Measurements from ENCODE around the gene FMNL2.

The FMNL2 gene

GRCh38 chr2:152375174-152375573, 40.2 kb downstream of the FMNL2 start:
- Histone ChIP-seq H3K79me1 (ENCODE audit: low read depth, low read length) (peaks cover 2% of the 10 kb centered on the region), H3K4me1 (ENCODE audit: control insufficient read depth in 2 of 2, insufficient read depth in 1 of 2, low read depth in 1 of 2, low read length in 2 of 2) (peaks cover 2 to 3% of the 10 kb centered on the region in 2 donors), H3K18ac (ENCODE audit: low read length) (no peak overlapping the region), H2BK120ac (ENCODE audit: low read depth, low read length) (no peak overlapping the region), H3K23ac (ENCODE audit: low read depth, low read length, poor library complexity) (no peak overlapping the region), H3K36me3 (replicated peaks in 1 of 2; ENCODE audit: control insufficient read depth in 2 of 2, insufficient read depth in 2 of 2, low read length in 2 of 2) (peaks cover 0 to 17% of the 10 kb centered on the region in 2 donors), H3K9me3 (replicated peaks in 1 of 2; ENCODE audit: control insufficient read depth in 2 of 2, insufficient read depth in 1 of 2, low read depth in 1 of 2, low read length in 2 of 2) (peaks cover 0 to 5% of the 10 kb centered on the region in 2 donors), H2BK12ac (ENCODE audit: low read length) (no peak overlapping the region), H3K27me3 (ENCODE audit: control insufficient read depth in 3 of 3, insufficient read depth in 3 of 3, low read depth in 1 of 3, low read length in 3 of 3) (no peaks in the 10 kb centered on the region), H2BK5ac (ENCODE audit: low read length) (no peak overlapping the region), H3K4ac (ENCODE audit: low read length) (no peak overlapping the region), H3K27ac (replicated peaks; ENCODE audit: low read length) (no peak overlapping the region), H2AFZ (ENCODE audit: low read length) (no peak overlapping the region), H4K8ac (ENCODE audit: low read depth, low read length) (no peak overlapping the region), H3K14ac (ENCODE audit: low read length) (no peak overlapping the region), H3K9ac (ENCODE audit: low read depth, low read length, poor library complexity) (no peak overlapping the region), H4K91ac (ENCODE audit: low read depth, low read length, poor library complexity) (no peak overlapping the region), H3K4me2 (ENCODE audit: insufficient read depth, low read length, poor library complexity, severe bottlenecking) (no peak overlapping the region), H3K4me3 (ENCODE audit: low read length in 2 of 2) (no peak overlapping the region), H2BK15ac (ENCODE audit: low read length) (no peak overlapping the region), H2AK5ac (ENCODE audit: low read depth, low read length) (no peak overlapping the region)
- DNase-seq (ENCODE audit: low spot score): no peak
- no CpG with 5 or more reads among the region's 1 CpG for WGBS, 2 donors (ENCODE audit: extremely low coverage in 2 of 2, insufficient read length in 2 of 2, insufficient replicate concordance in 1 of 2)

GRCh38 chr2:152376385-152376784, 41.4 kb downstream of the FMNL2 start:
- Histone ChIP-seq H2AK5ac (ENCODE audit: low read depth, low read length) (no peak overlapping the region), H2BK5ac (ENCODE audit: low read length) (no peak overlapping the region), H2AFZ (ENCODE audit: low read length) (no peak overlapping the region), H3K23ac (ENCODE audit: low read depth, low read length, poor library complexity) (no peak overlapping the region), H3K27me3 (ENCODE audit: control insufficient read depth in 3 of 3, insufficient read depth in 3 of 3, low read depth in 1 of 3, low read length in 3 of 3) (no peaks in the 10 kb centered on the region), H3K4me2 (ENCODE audit: insufficient read depth, low read length, poor library complexity, severe bottlenecking) (no peak overlapping the region), H4K8ac (ENCODE audit: low read depth, low read length) (no peak overlapping the region), H3K4ac (ENCODE audit: low read length) (no peak overlapping the region), H2BK15ac (ENCODE audit: low read length) (no peak overlapping the region), H3K27ac (replicated peaks; ENCODE audit: low read length) (no peak overlapping the region), H2BK12ac (ENCODE audit: low read length) (no peak overlapping the region), H3K14ac (ENCODE audit: low read length) (no peak overlapping the region), H4K91ac (ENCODE audit: low read depth, low read length, poor library complexity) (no peak overlapping the region), H3K4me1 (ENCODE audit: control insufficient read depth in 2 of 2, insufficient read depth in 1 of 2, low read depth in 1 of 2, low read length in 2 of 2) (peaks cover 2 to 8% of the 10 kb centered on the region in 2 donors), H2BK120ac (ENCODE audit: low read depth, low read length) (no peak overlapping the region), H3K36me3 (replicated peaks in 1 of 2; ENCODE audit: control insufficient read depth in 2 of 2, insufficient read depth in 2 of 2, low read length in 2 of 2) (peaks cover 0 to 13% of the 10 kb centered on the region in 2 donors), H3K18ac (ENCODE audit: low read length) (no peak overlapping the region), H3K9me3 (replicated peaks in 1 of 2; ENCODE audit: control insufficient read depth in 2 of 2, insufficient read depth in 1 of 2, low read depth in 1 of 2, low read length in 2 of 2) (peaks cover 0 to 2% of the 10 kb centered on the region in 2 donors), H3K9ac (ENCODE audit: low read depth, low read length, poor library complexity) (no peak overlapping the region), H3K4me3 (ENCODE audit: low read length in 2 of 2) (no peak overlapping the region), H3K79me1 (ENCODE audit: low read depth, low read length) (peaks cover 2% of the 10 kb centered on the region)
- WGBS, 2 donors (ENCODE audit: extremely low coverage in 2 of 2, insufficient read length in 2 of 2, insufficient replicate concordance in 1 of 2): no CpG with 5 or more reads among the region's 2 CpGs
- DNase-seq (ENCODE audit: low spot score): no peak

- Histone ChIP-seq H4K91ac (ENCODE audit: low read depth, low read length, poor library complexity) (no peak overlapping the region), H2BK12ac (ENCODE audit: low read length) (no peak overlapping the region), H2AK5ac (ENCODE audit: low read depth, low read length) (no peak overlapping the region), H3K23ac (ENCODE audit: low read depth, low read length, poor library complexity) (no peak overlapping the region), H3K9me3 (replicated peaks in 1 of 2; ENCODE audit: control insufficient read depth in 2 of 2, insufficient read depth in 1 of 2, low read depth in 1 of 2, low read length in 2 of 2) (peaks cover 0 to 2% of the 10 kb centered on the region in 2 donors), H2AFZ (ENCODE audit: low read length) (no peak overlapping the region), H3K27me3 (ENCODE audit: control insufficient read depth in 3 of 3, insufficient read depth in 3 of 3, low read depth in 1 of 3, low read length in 3 of 3) (no peaks in the 10 kb centered on the region), H3K9ac (ENCODE audit: low read depth, low read length, poor library complexity) (no peak overlapping the region), H3K27ac (replicated peaks; ENCODE audit: low read length) (no peak overlapping the region), H3K14ac (ENCODE audit: low read length) (no peak overlapping the region), H3K18ac (ENCODE audit: low read length) (no peak overlapping the region), H3K36me3 (replicated peaks in 1 of 2; ENCODE audit: control insufficient read depth in 2 of 2, insufficient read depth in 2 of 2, low read length in 2 of 2) (peaks cover 0 to 13% of the 10 kb centered on the region in 2 donors), H3K4ac (ENCODE audit: low read length) (no peak overlapping the region), H3K4me3 (ENCODE audit: low read length in 2 of 2) (no peak overlapping the region), H3K4me1 (ENCODE audit: control insufficient read depth in 2 of 2, insufficient read depth in 1 of 2, low read depth in 1 of 2, low read length in 2 of 2) (peaks cover 2 to 13% of the 10 kb centered on the region in 2 donors), H2BK120ac (ENCODE audit: low read depth, low read length) (no peak overlapping the region), H3K79me1 (ENCODE audit: low read depth, low read length) (peaks cover 2% of the 10 kb centered on the region), H2BK15ac (ENCODE audit: low read length) (no peak overlapping the region), H2BK5ac (ENCODE audit: low read length) (no peak overlapping the region), H4K8ac (ENCODE audit: low read depth, low read length) (no peak overlapping the region), H3K4me2 (ENCODE audit: insufficient read depth, low read length, poor library complexity, severe bottlenecking) (no peak overlapping the region)
- WGBS, 2 donors (ENCODE audit: extremely low coverage in 2 of 2, insufficient read length in 2 of 2, insufficient replicate concordance in 1 of 2): no CpG with 5 or more reads among the region's 1 CpG
- DNase-seq (ENCODE audit: low spot score): no peak
These were observed 42.0 kb downstream of the FMNL2 start for GRCh38 chr2:152376968-152377367.

- peaks cover 0 to 2% of the 10 kb centered on the region in 2 donors for H3K9me3 ChIP-seq (replicated peaks in 1 of 2; ENCODE audit: control insufficient read depth in 2 of 2, insufficient read depth in 1 of 2, low read depth in 1 of 2, low read length in 2 of 2)
- H3K9ac ChIP-seq (ENCODE audit: low read depth, low read length, poor library complexity): no peak overlapping the region
- H3K18ac ChIP-seq (ENCODE audit: low read length): no peak overlapping the region
- no peak overlapping the region for H3K4ac ChIP-seq (ENCODE audit: low read length)
- no peak overlapping the region for H3K27ac ChIP-seq (replicated peaks; ENCODE audit: low read length)
- no peak overlapping the region for H2BK15ac ChIP-seq (ENCODE audit: low read length)
- DNase-seq (ENCODE audit: low spot score): no peak
- no peak overlapping the region for H2AFZ ChIP-seq (ENCODE audit: low read length)
- no peak overlapping the region for H3K14ac ChIP-seq (ENCODE audit: low read length)
- peaks cover 0 to 13% of the 10 kb centered on the region in 2 donors for H3K36me3 ChIP-seq (replicated peaks in 1 of 2; ENCODE audit: control insufficient read depth in 2 of 2, insufficient read depth in 2 of 2, low read length in 2 of 2)
- WGBS, 2 donors (ENCODE audit: extremely low coverage in 2 of 2, insufficient read length in 2 of 2, insufficient replicate concordance in 1 of 2): no CpG with 5 or more reads among the region's 4 CpGs
- H3K27me3 ChIP-seq (ENCODE audit: control insufficient read depth in 3 of 3, insufficient read depth in 3 of 3, low read depth in 1 of 3, low read length in 3 of 3): no peaks in the 10 kb centered on the region
- H3K23ac ChIP-seq (ENCODE audit: low read depth, low read length, poor library complexity): no peak overlapping the region
- H2BK120ac ChIP-seq (ENCODE audit: low read depth, low read length): no peak overlapping the region
- no peak overlapping the region for H3K4me3 ChIP-seq (ENCODE audit: low read length in 2 of 2)
- H2BK5ac ChIP-seq (ENCODE audit: low read length): no peak overlapping the region
- no peak overlapping the region for H2AK5ac ChIP-seq (ENCODE audit: low read depth, low read length)
- peaks cover 2% of the 10 kb centered on the region for H3K79me1 ChIP-seq (ENCODE audit: low read depth, low read length)
- no peak overlapping the region for H4K8ac ChIP-seq (ENCODE audit: low read depth, low read length)
- H4K91ac ChIP-seq (ENCODE audit: low read depth, low read length, poor library complexity): no peak overlapping the region
- no peak overlapping the region for H3K4me2 ChIP-seq (ENCODE audit: insufficient read depth, low read length, poor library complexity, severe bottlenecking)
- peaks cover 2 to 12% of the 10 kb centered on the region in 2 donors for H3K4me1 ChIP-seq (ENCODE audit: control insufficient read depth in 2 of 2, insufficient read depth in 1 of 2, low read depth in 1 of 2, low read length in 2 of 2)
- no peak overlapping the region for H2BK12ac ChIP-seq (ENCODE audit: low read length)
These were observed 44.1 kb downstream of the FMNL2 start for GRCh38 chr2:152379089-152379488.
